HG02840 (cell line): ENCODE data around the gene STRA6.

Experiments used
- ATAC-seq: cut with Tn5 transposase; IDR thresholded peaks from one replicate; pipeline ENCODE4 v1.9.1; 2021; ENCODE audit warnings: mild to moderate bottlenecking, moderate library complexity, moderate number of reproducible peaks; ENCODE audit not compliant: unreplicated experiment, low FRiP score

Gene STRA6

DNA sequence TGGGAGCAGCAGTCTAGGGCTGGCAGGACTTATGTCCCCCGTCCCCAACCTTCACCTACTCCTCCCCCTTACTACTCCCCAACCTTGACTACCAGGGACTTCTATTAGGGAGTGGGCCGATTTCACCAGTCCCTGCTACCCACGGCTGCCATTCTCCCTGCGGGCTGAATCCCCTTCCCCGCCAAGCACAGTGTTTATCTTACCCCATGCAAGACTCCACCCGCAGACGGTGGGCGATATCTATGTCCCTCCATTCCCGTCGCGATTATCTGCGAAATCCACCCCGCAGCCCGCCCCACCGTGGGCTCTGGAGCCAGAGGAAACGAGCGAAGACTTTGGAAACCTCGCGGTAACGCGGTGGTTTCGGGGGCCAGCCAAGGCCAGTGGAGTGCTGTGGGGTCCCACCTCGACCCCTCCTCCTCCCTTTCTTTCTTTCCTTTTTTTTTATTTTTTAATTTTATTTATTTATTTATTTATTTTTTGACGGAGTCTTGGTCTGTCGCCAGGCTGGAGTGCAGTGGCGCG lies 67.5 kb downstream of the STRA6 start:
- ATAC-seq = no peak

DNA sequence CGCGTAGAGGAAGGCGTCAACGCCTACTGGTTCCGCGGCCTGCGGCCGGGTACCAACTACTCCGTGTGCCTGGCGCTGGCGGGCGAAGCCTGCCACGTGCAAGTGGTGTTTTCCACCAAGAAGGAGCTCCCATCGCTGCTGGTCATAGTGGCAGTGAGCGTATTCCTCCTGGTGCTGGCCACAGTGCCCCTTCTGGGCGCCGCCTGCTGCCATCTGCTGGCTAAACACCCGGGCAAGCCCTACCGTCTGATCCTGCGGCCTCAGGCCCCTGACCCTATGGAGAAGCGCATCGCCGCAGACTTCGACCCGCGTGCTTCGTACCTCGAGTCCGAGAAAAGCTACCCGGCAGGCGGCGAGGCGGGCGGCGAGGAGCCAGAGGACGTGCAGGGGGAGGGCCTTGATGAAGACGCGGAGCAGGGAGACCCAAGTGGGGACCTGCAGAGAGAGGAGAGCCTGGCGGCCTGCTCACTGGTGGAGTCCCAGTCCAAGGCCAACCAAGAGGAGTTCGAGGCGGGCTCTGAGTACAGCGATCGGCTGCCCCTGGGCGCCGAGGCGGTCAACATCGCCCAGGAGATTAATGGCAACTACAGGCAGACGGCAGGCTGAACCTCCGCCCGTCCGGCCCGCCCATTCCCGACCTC lies 68.1 kb downstream of the STRA6 start:
- no peak for ATAC-seq

DNA sequence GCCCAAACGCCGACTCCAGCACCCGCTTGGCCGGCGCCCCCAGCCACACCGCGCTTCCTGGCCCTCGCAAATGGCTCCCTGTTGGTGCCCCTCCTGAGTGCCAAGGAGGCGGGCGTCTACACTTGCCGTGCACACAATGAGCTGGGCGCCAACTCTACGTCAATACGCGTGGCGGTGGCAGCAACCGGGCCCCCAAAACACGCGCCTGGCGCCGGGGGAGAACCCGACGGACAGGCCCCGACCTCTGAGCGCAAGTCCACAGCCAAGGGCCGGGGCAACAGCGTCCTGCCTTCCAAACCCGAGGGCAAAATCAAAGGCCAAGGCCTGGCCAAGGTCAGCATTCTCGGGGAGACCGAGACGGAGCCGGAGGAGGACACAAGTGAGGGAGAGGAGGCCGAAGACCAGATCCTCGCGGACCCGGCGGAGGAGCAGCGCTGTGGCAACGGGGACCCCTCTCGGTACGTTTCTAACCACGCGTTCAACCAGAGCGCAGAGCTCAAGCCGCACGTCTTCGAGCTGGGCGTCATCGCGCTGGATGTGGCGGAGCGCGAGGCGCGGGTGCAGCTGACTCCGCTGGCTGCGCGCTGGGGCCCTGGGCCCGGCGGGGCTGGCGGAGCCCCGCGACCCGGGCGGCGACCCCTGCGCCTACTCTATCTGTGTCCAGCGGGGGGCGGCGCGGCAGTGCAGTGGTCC lies 68.7 kb downstream of the STRA6 start:
- no peak for ATAC-seq

DNA sequence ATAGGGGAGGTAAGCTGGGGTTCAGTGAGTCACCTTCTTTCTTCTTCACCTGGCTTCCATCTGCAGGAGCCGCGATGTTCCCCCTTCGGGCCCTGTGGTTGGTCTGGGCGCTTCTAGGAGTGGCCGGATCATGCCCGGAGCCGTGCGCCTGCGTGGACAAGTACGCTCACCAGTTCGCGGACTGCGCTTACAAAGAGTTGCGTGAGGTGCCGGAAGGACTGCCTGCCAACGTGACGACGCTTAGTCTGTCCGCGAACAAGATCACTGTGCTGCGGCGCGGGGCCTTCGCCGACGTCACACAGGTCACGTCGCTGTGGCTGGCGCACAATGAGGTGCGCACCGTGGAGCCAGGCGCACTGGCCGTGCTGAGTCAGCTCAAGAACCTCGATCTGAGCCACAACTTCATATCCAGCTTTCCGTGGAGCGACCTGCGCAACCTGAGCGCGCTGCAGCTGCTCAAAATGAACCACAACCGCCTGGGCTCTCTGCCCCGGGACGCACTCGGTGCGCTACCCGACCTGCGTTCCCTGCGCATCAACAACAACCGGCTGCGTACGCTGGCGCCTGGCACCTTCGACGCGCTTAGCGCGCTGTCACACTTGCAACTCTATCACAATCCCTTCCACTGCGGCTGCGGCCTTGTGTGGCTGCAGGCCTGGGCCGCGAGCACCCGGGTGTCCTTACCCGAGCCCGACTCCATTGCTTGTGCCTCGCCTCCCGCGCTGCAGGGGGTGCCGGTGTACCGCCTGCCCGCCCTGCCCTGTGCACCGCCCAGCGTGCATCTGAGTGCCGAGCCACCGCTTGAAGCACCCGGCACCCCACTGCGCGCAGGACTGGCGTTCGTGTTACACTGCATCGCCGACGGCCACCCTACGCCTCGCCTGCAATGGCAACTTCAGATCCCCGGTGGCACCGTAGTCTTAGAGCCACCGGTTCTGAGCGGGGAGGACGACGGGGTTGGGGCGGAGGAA lies 69.6 kb downstream of the STRA6 start:
- ATAC-seq = no peak

- ATAC-seq = no peak
These were observed 70.8 kb downstream of the STRA6 start for GRCh38 chr15:74131628-74132413.

- ATAC-seq = no peak
These were observed 71.5 kb downstream of the STRA6 start for GRCh38 chr15:74130849-74131627.

GRCh38 chr15:74130155-74130848 lies 72.3 kb downstream of the STRA6 start, which contains the start of gene ISLR2:
Gene ISLR2, plus strand, starts transcription at chr15:74130586. Its CDS starts 2,169 bp downstream, at chr15:74132755.
- no peak for ATAC-seq

DNA sequence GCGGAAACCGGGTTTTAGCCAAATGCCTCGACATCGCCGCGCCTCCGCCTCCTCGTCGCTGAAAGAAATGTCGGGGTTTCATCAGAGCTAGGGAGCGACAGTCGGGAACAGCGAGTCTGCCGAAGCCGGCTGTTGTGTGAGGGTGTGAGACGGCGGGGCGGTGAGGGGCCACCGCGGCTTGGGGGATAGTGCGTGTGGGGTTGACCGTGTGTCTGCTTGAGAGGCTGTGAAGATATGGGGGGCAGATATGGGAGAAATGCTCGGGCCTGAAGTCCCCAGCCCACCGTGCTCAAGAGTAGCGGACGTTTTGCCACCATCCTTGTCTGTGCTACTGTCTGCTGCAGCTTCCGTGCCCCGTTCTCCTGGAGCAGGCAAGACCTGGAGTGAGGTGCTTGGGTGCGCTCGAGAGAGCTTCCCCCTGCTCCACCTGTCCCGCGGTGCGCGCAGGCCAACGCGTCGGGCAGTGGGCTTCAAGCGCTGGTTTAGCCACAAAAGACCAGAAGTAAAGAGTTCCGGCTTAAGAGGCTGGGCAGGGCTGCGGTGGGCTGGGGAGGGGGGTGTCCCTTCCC lies 72.9 kb downstream of the STRA6 start:
- ATAC-seq = no peak
